ENCODE results near the gene ZNF558. TPM values are rescaled to one million over a fixed set of nuclear protein-coding genes. Genes with fewer than 3 reads are reported as not detected.
"Not testable (repeated sequence)": the region's sequence is repeated elsewhere in the genome, so short reads cannot be mapped to it uniquely, and the experiment has no call there.

Gene ZNF558
- total RNA-seq, 1 donor from 2014 or later, result 53.9 TPM

DNA sequence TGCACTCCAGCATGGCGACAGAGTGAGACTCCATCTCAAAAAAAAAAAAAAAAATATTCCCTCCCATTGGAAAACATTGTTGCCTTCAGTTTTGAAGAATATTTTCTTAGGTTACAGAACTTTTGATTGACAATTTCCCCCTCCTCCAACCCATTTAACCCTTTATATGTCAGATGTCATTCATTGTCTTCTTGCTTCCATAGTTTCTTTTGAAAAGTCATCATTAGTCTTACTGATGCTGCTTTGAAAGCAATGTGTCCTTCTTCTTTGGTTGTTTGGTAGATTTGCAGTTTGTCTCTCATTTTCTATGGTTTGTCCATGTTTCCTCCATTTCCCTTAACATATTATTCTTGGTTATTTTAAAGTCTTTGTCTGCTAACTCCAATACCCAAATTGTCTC is 25.4 kb downstream of the ZNF558 start:
- Mint-ChIP-seq H3K36me3 (peaks cover 59% of the 10 kb centered on the region), H3K4me3 (no peak overlapping the region), H3K9me3 (peaks cover 24% of the 10 kb centered on the region), H3K27me3 (no peaks in the 10 kb centered on the region), H3K27ac (no peak overlapping the region), H3K4me1 (ENCODE audit: unreplicated experiment) (no peaks in the 10 kb centered on the region)
- TF ChIP-seq, protein P1, sequence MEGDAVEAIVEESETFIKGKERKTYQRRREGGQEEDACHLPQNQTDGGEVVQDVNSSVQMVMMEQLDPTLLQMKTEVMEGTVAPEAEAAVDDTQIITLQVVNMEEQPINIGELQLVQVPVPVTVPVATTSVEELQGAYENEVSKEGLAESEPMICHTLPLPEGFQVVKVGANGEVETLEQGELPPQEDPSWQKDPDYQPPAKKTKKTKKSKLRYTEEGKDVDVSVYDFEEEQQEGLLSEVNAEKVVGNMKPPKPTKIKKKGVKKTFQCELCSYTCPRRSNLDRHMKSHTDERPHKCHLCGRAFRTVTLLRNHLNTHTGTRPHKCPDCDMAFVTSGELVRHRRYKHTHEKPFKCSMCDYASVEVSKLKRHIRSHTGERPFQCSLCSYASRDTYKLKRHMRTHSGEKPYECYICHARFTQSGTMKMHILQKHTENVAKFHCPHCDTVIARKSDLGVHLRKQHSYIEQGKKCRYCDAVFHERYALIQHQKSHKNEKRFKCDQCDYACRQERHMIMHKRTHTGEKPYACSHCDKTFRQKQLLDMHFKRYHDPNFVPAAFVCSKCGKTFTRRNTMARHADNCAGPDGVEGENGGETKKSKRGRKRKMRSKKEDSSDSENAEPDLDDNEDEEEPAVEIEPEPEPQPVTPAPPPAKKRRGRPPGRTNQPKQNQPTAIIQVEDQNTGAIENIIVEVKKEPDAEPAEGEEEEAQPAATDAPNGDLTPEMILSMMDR (conservative IDR thresholded peaks at IDR 0.05), result no peak
- no peak for DNase-seq (ENCODE audit: extremely low spot score, unreplicated experiment)

DNA sequence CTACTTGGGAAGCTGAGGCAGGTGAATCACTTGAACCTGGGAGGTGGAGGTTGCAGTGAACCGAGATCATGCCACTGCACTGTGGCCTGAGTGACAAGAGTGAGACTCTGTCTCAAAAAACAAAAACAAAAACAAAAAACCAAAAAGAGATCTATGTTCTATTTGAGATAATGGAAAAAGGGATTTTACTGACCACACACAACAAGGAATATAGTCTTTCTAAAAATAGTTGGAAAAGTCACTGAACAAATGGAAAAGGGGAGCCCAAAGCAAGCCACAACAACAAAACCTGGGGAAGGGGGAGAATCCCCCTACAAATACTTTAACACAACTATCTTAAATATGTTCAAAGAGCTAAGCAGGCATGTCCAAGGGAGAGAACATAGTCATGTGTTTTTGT is 37.3 kb downstream of the ZNF558 start:
- no peak overlapping the region for H3K27ac Mint-ChIP-seq
- H3K4me3 Mint-ChIP-seq, result no peak overlapping the region
- TF ChIP-seq, protein P1 (conservative IDR thresholded peaks at IDR 0.05), result no peak
- no peaks in the 10 kb centered on the region for H3K9me3 Mint-ChIP-seq
- no peaks in the 10 kb centered on the region for H3K36me3 Mint-ChIP-seq
- DNase-seq (ENCODE audit: extremely low spot score, unreplicated experiment), result no peak
- no peaks in the 10 kb centered on the region for H3K4me1 Mint-ChIP-seq (ENCODE audit: unreplicated experiment)
- no peaks in the 10 kb centered on the region for H3K27me3 Mint-ChIP-seq

- H3K4me1 Mint-ChIP-seq (ENCODE audit: unreplicated experiment); H3K27me3 Mint-ChIP-seq; H3K4me3 Mint-ChIP-seq; H3K27ac Mint-ChIP-seq; H3K9me3 Mint-ChIP-seq; H3K36me3 Mint-ChIP-seq: not testable (repeated sequence)
- DNase-seq (ENCODE audit: extremely low spot score, unreplicated experiment), result peak; percentile 39
These were observed 58.5 kb downstream of the ZNF558 start for GRCh38 chr19:8773587-8773986.

GRCh38 chr19:8769265-8769664 is 62.8 kb downstream of the ZNF558 start:
- not testable (repeated sequence) for H3K9me3 Mint-ChIP-seq; DNase-seq (ENCODE audit: extremely low spot score, unreplicated experiment); H3K36me3 Mint-ChIP-seq; H3K27ac Mint-ChIP-seq; H3K4me1 Mint-ChIP-seq (ENCODE audit: unreplicated experiment); H3K27me3 Mint-ChIP-seq; H3K4me3 Mint-ChIP-seq

- H3K9me3 Mint-ChIP-seq; H3K27me3 Mint-ChIP-seq; H3K27ac Mint-ChIP-seq; H3K4me1 Mint-ChIP-seq (ENCODE audit: unreplicated experiment); H3K36me3 Mint-ChIP-seq; H3K4me3 Mint-ChIP-seq: not testable (repeated sequence)
- DNase-seq (ENCODE audit: extremely low spot score, unreplicated experiment), result peak; percentile 69
These were observed 64.8 kb downstream of the ZNF558 start for GRCh38 chr19:8767257-8767656.

Other genes starting within 250 kb of the ZNF558 start
- gene ADAMTS10, start 221.6 kb downstream of the ZNF558 start, total RNA-seq (ENCODE audit: low replicate concordance), result 6.4 and 59.2 TPM in 2 replicates
- not detected in 2 replicates for gene NFILZ, start 201.7 kb downstream of the ZNF558 start, total RNA-seq (ENCODE audit: low replicate concordance)
- gene ACTL9, start 133.5 kb downstream of the ZNF558 start, total RNA-seq (ENCODE audit: low replicate concordance), result not detected in 2 replicates
- gene OR2Z1, start 110.7 kb downstream of the ZNF558 start, total RNA-seq (ENCODE audit: low replicate concordance), result not detected in 2 replicates
- gene MBD3L1, start 73 bp upstream of the ZNF558 start, total RNA-seq (ENCODE audit: low replicate concordance), result not detected in 2 replicates
- 119 and 342 TPM in 2 replicates for gene MUC16, start 178.1 kb upstream of the ZNF558 start, total RNA-seq (ENCODE audit: low replicate concordance)